22Rv1 (cell line): Measurements from ENCODE around the gene MEF2D.

Source experiments
- H3K27ac ChIP-seq: fragments of 450-650 bp; 2 replicates; pipeline ENCODE4 v1.5.1; 2017
- ZFX ChIP-seq: fragments of 450-650 bp; IDR thresholded peaks from 2 replicates; pipeline ENCODE4 v1.6.1; 2017; ENCODE audit warnings: antibody characterized with exemption, borderline replicate concordance
- TF ChIP-seq, protein P1 (sequence below): fragments of 450-650 bp; IDR thresholded peaks from 2 replicates; pipeline ENCODE4 v1.5.1; 2017; ENCODE audit warnings: mild to moderate bottlenecking

Gene MEF2D

GRCh38 chr1:156480016-156480370 lies 20.6 kb downstream of the MEF2D start:
- no peak overlapping the region for H3K27ac ChIP-seq
- TF ChIP-seq, protein P1, sequence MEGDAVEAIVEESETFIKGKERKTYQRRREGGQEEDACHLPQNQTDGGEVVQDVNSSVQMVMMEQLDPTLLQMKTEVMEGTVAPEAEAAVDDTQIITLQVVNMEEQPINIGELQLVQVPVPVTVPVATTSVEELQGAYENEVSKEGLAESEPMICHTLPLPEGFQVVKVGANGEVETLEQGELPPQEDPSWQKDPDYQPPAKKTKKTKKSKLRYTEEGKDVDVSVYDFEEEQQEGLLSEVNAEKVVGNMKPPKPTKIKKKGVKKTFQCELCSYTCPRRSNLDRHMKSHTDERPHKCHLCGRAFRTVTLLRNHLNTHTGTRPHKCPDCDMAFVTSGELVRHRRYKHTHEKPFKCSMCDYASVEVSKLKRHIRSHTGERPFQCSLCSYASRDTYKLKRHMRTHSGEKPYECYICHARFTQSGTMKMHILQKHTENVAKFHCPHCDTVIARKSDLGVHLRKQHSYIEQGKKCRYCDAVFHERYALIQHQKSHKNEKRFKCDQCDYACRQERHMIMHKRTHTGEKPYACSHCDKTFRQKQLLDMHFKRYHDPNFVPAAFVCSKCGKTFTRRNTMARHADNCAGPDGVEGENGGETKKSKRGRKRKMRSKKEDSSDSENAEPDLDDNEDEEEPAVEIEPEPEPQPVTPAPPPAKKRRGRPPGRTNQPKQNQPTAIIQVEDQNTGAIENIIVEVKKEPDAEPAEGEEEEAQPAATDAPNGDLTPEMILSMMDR: no peak
- no peak for TF ChIP-seq ZFX

DNA sequence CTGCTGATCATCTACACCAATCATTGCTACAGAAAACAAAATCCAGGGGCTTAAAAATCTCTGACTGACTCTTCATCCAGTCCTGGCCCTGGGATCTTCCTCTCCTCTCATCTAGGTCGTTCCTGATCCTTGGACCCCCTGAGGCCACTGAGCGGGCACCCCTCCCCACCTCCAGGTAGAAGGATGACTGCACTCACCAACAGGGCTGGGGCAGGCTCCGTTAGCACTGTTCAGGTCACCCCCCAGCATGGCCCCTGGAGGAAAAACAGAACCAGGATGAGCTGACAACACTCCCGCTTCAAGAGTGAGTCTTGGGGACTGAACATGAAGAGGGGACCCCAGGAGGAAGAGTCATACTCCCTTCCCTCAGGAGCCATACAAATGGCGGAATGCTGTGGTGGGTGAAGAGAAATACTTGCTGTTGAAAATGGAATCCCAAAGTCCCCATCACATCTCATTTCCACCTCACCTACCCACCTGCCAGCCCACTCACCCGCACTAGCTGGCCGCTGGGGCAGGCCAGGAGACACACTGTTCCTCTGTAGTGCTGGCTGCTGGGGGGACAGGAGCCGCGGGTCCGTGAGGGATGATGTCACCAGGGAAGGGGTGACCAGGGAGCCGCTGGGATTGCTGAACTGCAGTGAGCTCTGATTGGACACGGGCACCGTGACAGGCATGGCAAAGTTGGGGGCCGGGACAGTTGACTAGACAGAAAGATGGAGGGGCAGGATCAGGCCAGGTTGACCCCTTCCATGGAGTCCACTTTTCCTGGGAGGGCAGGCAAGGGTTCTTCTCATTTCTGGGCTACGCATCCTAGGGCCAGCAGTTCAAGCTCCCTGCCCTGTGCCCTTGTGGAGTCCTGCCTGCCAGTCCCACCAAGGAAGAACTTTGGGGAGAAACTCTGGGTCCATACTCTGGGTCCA lies 21.2 kb downstream of the MEF2D start:
- H3K27ac ChIP-seq: no peak overlapping the region

DNA sequence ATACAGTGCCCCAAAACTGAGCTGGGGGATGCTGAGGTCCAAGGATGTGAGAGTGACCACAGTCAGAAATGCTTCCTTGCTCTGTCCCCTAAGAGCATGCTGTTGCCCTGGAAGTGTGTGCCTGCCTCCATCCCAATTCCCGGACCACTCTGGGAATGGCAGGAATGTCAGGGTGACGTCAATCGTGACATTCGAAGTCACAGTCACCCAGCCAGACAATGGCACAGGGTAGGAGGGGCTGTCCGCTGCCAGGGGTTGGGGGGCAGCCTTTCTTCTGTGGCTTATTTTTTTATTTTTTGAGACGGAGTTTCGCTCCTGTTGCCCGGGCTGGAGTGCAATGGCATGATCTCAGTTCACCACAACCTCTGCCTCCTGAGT lies 22.3 kb downstream of the MEF2D start:
- TF ChIP-seq, protein P1: no peak
- no peak for TF ChIP-seq ZFX
- H3K27ac ChIP-seq: peak overlapping the region; percentile 46

More for the DNA sequence above, 21.2 kb downstream of the MEF2D start:
- TF ChIP-seq, protein P1: no peak
- TF ChIP-seq ZFX: no peak

- H3K27ac ChIP-seq: peak overlapping the region; percentile 46
- TF ChIP-seq, protein P1: no peak
- TF ChIP-seq ZFX: no peak
Observed at GRCh38 chr1:156477526-156478249, 22.9 kb downstream of the MEF2D start.

- TF ChIP-seq, protein P1: no peak
- TF ChIP-seq ZFX: no peak
- H3K27ac ChIP-seq: peak overlapping the region; percentile 46
Observed at GRCh38 chr1:156476501-156477298, 23.9 kb downstream of the MEF2D start.

DNA sequence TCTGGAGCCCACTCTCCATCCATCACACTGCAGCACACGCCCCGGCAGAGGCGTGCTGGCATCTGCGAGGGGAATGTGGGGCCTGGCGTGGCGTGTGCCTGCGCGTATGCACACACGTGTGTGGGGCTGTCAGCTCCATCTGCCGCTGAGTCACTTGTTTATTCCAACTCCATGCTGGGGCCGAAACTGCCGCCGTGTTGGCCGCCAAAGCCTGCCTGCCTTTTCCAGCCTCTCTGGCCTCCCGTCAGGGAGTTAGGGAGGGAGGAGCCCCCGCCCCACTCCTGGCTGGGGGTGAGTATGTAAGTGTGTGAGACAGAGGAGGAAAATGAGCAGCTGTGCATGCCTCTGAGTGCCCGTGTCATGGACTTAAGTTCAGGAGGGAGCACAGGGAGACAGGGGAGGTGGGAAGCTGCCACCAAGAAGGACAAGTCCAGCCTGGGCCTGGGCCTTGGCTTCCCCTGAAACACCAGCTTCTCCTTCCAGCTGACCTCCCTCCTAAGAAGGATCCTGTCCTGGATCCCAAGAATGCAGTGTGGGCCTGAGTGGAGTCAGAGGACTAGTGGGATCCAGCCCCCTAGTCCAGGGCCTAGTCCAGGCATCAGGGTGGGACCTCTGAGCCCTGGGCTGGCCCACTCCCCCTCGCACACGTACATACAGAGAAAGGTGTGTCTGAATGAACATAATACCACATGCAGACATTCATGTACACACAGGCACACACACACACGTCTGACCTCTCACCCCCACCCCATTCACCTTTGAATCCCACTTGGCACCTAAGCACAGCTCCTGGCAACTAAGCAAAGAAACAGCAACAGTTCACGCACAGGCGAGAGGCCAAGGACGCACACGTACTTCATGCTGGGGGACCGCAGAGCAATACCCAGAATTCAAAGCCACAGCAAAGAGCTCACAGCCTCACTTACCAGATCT lies 24.7 kb downstream of the MEF2D start:
- no peak for TF ChIP-seq ZFX
- TF ChIP-seq, protein P1: no peak
- peak overlapping the region; percentile 46; the same call in 1 of the 2 replicates for H3K27ac ChIP-seq
